Activated T-cell treated with anti-CD3 and anti-CD28 coated beads, Interleukin-2, amount 50 U/mL, for 4 hours (primary cell): ENCODE measurements around the gene ATP2A1. TPM values are rescaled to one million over a fixed set of nuclear protein-coding genes. Genes with fewer than 3 reads are reported as not detected.
A peak's percentile ranks its signal among the peaks of the same experiment; 100 is the strongest.
"Not testable (repeated sequence)": the region's sequence is repeated elsewhere in the genome, so short reads cannot be mapped to it uniquely, and the experiment has no call there.

Experiments
- ATAC-seq, 2 donors: fragments of 200-7000 bp; cut with Tn5 transposase; one replicate each; pipeline ENCODE4 v1.10.0; 2021
- DNase-seq: peaks from one replicate; pipeline ENCODE4 v3.0.0-alpha.2; 2020
- H3K27me3 Mint-ChIP-seq: one replicate; pipeline ENCODE4 v1.8.0; 2021; ENCODE audit warnings: low read depth, mixed read lengths
- H3K36me3 Mint-ChIP-seq: one replicate; pipeline ENCODE4 v1.8.0; 2022; ENCODE audit warnings: mixed read lengths; ENCODE audit not compliant: insufficient read depth
- H3K4me1 Mint-ChIP-seq: one replicate; pipeline ENCODE4 v1.8.0; 2021; ENCODE audit warnings: low read depth, mixed read lengths
- H3K4me3 Mint-ChIP-seq: one replicate; pipeline ENCODE4 v1.8.0; 2021; ENCODE audit warnings: mild to moderate bottlenecking, moderate library complexity, mixed read lengths
- H3K9me3 Mint-ChIP-seq: one replicate; pipeline ENCODE4 v1.8.0; 2021; ENCODE audit warnings: mixed read lengths
- total RNA-seq, 3 donors: library from RNA; stranded (reverse); gene quantifications; one replicate each; pipeline ENCODE4 v1.2.1, GENCODE V29; 2021

ATP2A1 gene
- total RNA-seq, 3 donors from 2014 or later: 1.0 to 1.4 (median 1.4) TPM

GRCh38 chr16:28844226-28844885 is 33.9 kb upstream of the ATP2A1 start:
- DNase-seq (no peak), ATAC-seq (no peak)
- Mint-ChIP-seq H3K4me1 (peaks cover 30% of the 10 kb centered on the region), H3K4me3 (peak overlapping the region; percentile 97), H3K9me3 (no peaks in the 10 kb centered on the region), H3K36me3 (peaks cover 34% of the 10 kb centered on the region), H3K27me3 (no peaks in the 10 kb centered on the region)

GRCh38 chr16:28845293-28845692 is 33.0 kb upstream of the ATP2A1 start:
- peaks cover 33% of the 10 kb centered on the region for H3K36me3 Mint-ChIP-seq
- DNase-seq (peak; percentile 38), ATAC-seq (peak in 1 of 2 donors; percentile 8)
- peak overlapping the region; percentile 97 for H3K4me3 Mint-ChIP-seq
- H3K9me3 Mint-ChIP-seq: no peaks in the 10 kb centered on the region
- H3K4me1 Mint-ChIP-seq: peaks cover 30% of the 10 kb centered on the region
- no peaks in the 10 kb centered on the region for H3K27me3 Mint-ChIP-seq

GRCh38 chr16:28845761-28846079 is 32.6 kb upstream of the ATP2A1 start:
- peaks cover 33% of the 10 kb centered on the region for H3K36me3 Mint-ChIP-seq
- peaks cover 30% of the 10 kb centered on the region for H3K4me1 Mint-ChIP-seq
- H3K4me3 Mint-ChIP-seq: peak overlapping the region; percentile 97
- DNase-seq (no peak), ATAC-seq (peak; percentile 2 to 3)
- no peaks in the 10 kb centered on the region for H3K27me3 Mint-ChIP-seq
- no peaks in the 10 kb centered on the region for H3K9me3 Mint-ChIP-seq

GRCh38 chr16:28846080-28846932 is 32.0 kb upstream of the ATP2A1 start, which contains the start of gene TUFM:
Gene TUFM (minus strand): TSS chr16:28846348. CDS start chr16:28846269, 79 bp downstream.
- no peaks in the 10 kb centered on the region for H3K9me3 Mint-ChIP-seq
- peaks cover 33% of the 10 kb centered on the region for H3K36me3 Mint-ChIP-seq
- H3K4me1 Mint-ChIP-seq: peaks cover 30% of the 10 kb centered on the region
- peak; percentile 97 for DNase-seq
- H3K27me3 Mint-ChIP-seq: no peaks in the 10 kb centered on the region
- ATAC-seq: peak; percentile 92 to 95
- peak within 1 kb of the TSS; percentile 97 for H3K4me3 Mint-ChIP-seq

GRCh38 chr16:28846933-28847273 is 31.4 kb upstream of the ATP2A1 start:
- peak overlapping the region; percentile 97 for H3K4me3 Mint-ChIP-seq
- H3K36me3 Mint-ChIP-seq: peaks cover 33% of the 10 kb centered on the region
- H3K27me3 Mint-ChIP-seq: no peaks in the 10 kb centered on the region
- peaks cover 30% of the 10 kb centered on the region for H3K4me1 Mint-ChIP-seq
- H3K9me3 Mint-ChIP-seq: no peaks in the 10 kb centered on the region
- DNase-seq: no peak
- ATAC-seq: peak; percentile 4 to 6

- H3K4me1 Mint-ChIP-seq: peaks cover 6% of the 10 kb centered on the region
- H3K27me3 Mint-ChIP-seq: no peaks in the 10 kb centered on the region
These were observed 19.9 kb upstream of the ATP2A1 start for GRCh38 chr16:28858421-28858820.

GRCh38 chr16:28859326-28859725 is 19.0 kb upstream of the ATP2A1 start:
- H3K4me3 Mint-ChIP-seq: no peak overlapping the region
- no peaks in the 10 kb centered on the region for H3K9me3 Mint-ChIP-seq
- peaks cover 6% of the 10 kb centered on the region for H3K4me1 Mint-ChIP-seq

More at GRCh38 chr16:28858421-28858820, 19.9 kb upstream of the ATP2A1 start:
- Mint-ChIP-seq H3K4me3 (no peak overlapping the region), H3K9me3 (no peaks in the 10 kb centered on the region), H3K36me3 (peaks cover under 1% of the 10 kb centered on the region)
- ATAC-seq (no peak), DNase-seq (no peak)

GRCh38 chr16:28863929-28864793 is 14.1 kb upstream of the ATP2A1 start:
- peak overlapping the region; percentile 93 for H3K4me3 Mint-ChIP-seq
- peaks cover 4% of the 10 kb centered on the region for H3K36me3 Mint-ChIP-seq
- DNase-seq (no peak), ATAC-seq (no peak)
- no peaks in the 10 kb centered on the region for H3K27me3 Mint-ChIP-seq
- H3K4me1 Mint-ChIP-seq: peaks cover 18% of the 10 kb centered on the region
- no peaks in the 10 kb centered on the region for H3K9me3 Mint-ChIP-seq

More at GRCh38 chr16:28859326-28859725, 19.0 kb upstream of the ATP2A1 start:
- H3K27me3 Mint-ChIP-seq: no peaks in the 10 kb centered on the region
- no peak for ATAC-seq
- H3K36me3 Mint-ChIP-seq: no peaks in the 10 kb centered on the region
- DNase-seq: no peak

GRCh38 chr16:28865001-28865688 is 13.1 kb upstream of the ATP2A1 start:
- Mint-ChIP-seq H3K36me3 (peaks cover 9% of the 10 kb centered on the region), H3K9me3 (no peaks in the 10 kb centered on the region), H3K4me1 (peaks cover 18% of the 10 kb centered on the region), H3K27me3 (no peaks in the 10 kb centered on the region), H3K4me3 (peak overlapping the region; percentile 93)
- ATAC-seq: no peak
- DNase-seq: no peak

GRCh38 chr16:28865722-28866453 is 12.4 kb upstream of the ATP2A1 start:
- H3K9me3 Mint-ChIP-seq: no peaks in the 10 kb centered on the region
- H3K4me1 Mint-ChIP-seq: peaks cover 18% of the 10 kb centered on the region
- no peak for ATAC-seq
- DNase-seq: no peak
- H3K36me3 Mint-ChIP-seq: peaks cover 10% of the 10 kb centered on the region
- no peaks in the 10 kb centered on the region for H3K27me3 Mint-ChIP-seq
- H3K4me3 Mint-ChIP-seq: no peak overlapping the region

- Mint-ChIP-seq H3K9me3 (no peaks in the 10 kb centered on the region), H3K4me3 (peak overlapping the region; percentile 7), H3K4me1 (peaks cover 18% of the 10 kb centered on the region), H3K27me3 (no peaks in the 10 kb centered on the region), H3K36me3 (peaks cover 10% of the 10 kb centered on the region)
- DNase-seq: no peak
- no peak for ATAC-seq
These were observed 11.9 kb upstream of the ATP2A1 start for GRCh38 chr16:28866454-28866804.

- ATAC-seq (no peak), DNase-seq (no peak)
- no peak overlapping the region for H3K4me3 Mint-ChIP-seq
- no peaks in the 10 kb centered on the region for H3K27me3 Mint-ChIP-seq
- peaks cover 10% of the 10 kb centered on the region for H3K36me3 Mint-ChIP-seq
- peaks cover 15% of the 10 kb centered on the region for H3K4me1 Mint-ChIP-seq
- no peaks in the 10 kb centered on the region for H3K9me3 Mint-ChIP-seq
These were observed 11.0 kb upstream of the ATP2A1 start for GRCh38 chr16:28867241-28867640.

GRCh38 chr16:28867646-28868045 is 10.6 kb upstream of the ATP2A1 start:
- not testable (repeated sequence) for DNase-seq, ATAC-seq, H3K27me3 Mint-ChIP-seq, H3K9me3 Mint-ChIP-seq, H3K4me3 Mint-ChIP-seq
- H3K36me3 Mint-ChIP-seq: peaks cover 10% of the 10 kb centered on the region
- H3K4me1 Mint-ChIP-seq: peaks cover 15% of the 10 kb centered on the region
